HEK293 (cell line): ENCODE results near the gene NUDT4.

Experiments used
- IKZF3 ChIP-seq: fragments of 450-650 bp; IDR thresholded peaks from 2 replicates; pipeline ENCODE4 v1.5.0; 2018; ENCODE audit warnings: missing biosample characterization, mild to moderate bottlenecking, missing genetic modification characterization, moderate library complexity
- KLF8 ChIP-seq: fragments of 450-650 bp; formaldehyde crosslinking; IDR thresholded peaks from 2 replicates; pipeline ENCODE4 v1.5.1; 2016; ENCODE audit warnings: missing biosample characterization, missing genetic modification characterization
- MEIS1 ChIP-seq: sonication (generic); formaldehyde crosslinking; IDR thresholded peaks from 2 replicates; pipeline ENCODE4 v1.8.1; 2022; ENCODE audit warnings: missing genetic modification reagents, mild to moderate bottlenecking, borderline replicate concordance
- PATZ1 ChIP-seq: fragments of 450-650 bp; formaldehyde crosslinking; IDR thresholded peaks from 2 replicates; pipeline ENCODE4 v1.5.1; 2016; ENCODE audit warnings: missing biosample characterization, missing genetic modification characterization
- SCRT1 ChIP-seq: fragments of 450-650 bp; formaldehyde crosslinking; IDR thresholded peaks from 2 replicates; pipeline ENCODE4 v1.5.1; 2016; ENCODE audit warnings: missing biosample characterization, missing genetic modification characterization, borderline replicate concordance
- SP2 ChIP-seq: fragments of 450-650 bp; formaldehyde crosslinking; IDR thresholded peaks from 2 replicates; pipeline ENCODE4 v1.5.1; 2016; ENCODE audit warnings: missing biosample characterization, missing genetic modification characterization
- TCF7L2 ChIP-seq: IDR thresholded peaks from 2 replicates; pipeline ENCODE4 v1.6.1; 2011; ENCODE audit warnings: low read depth, mild to moderate bottlenecking, inconsistent platforms, low read length, moderate library complexity, borderline replicate concordance
- ZBTB20 ChIP-seq: fragments of 450-650 bp; formaldehyde crosslinking; IDR thresholded peaks from 2 replicates; pipeline ENCODE4 v1.5.1; 2016; ENCODE audit warnings: missing biosample characterization, missing genetic modification characterization
- ZFHX2 ChIP-seq: fragments of 450-650 bp; formaldehyde crosslinking; conservative IDR thresholded peaks from 2 replicates; pipeline ENCODE4 v1.5.1; 2016; ENCODE audit warnings: missing biosample characterization, missing genetic modification characterization
- ZNF24 ChIP-seq: fragments of 450-650 bp; formaldehyde crosslinking; IDR thresholded peaks from 2 replicates; pipeline ENCODE4 v1.5.1; 2016; ENCODE audit warnings: missing biosample characterization, missing genetic modification characterization
- ZNF26 ChIP-seq: fragments of 450-650 bp; formaldehyde crosslinking; IDR thresholded peaks from 2 replicates; pipeline ENCODE4 v1.5.1; 2016; ENCODE audit warnings: missing biosample characterization, missing genetic modification characterization
- ZNF266 ChIP-seq: fragments of 450-650 bp; formaldehyde crosslinking; IDR thresholded peaks from 2 replicates; pipeline ENCODE4 v1.5.1; 2016; ENCODE audit warnings: missing biosample characterization, missing genetic modification characterization, low read depth
- ZNF274 ChIP-seq, 2 experiments: fragments of 200-500 bp in 1 of 2; fragments of 450-650 bp in 1 of 2; sonication (Bioruptor generic) in 1 of 2; formaldehyde crosslinking in 1 of 2; IDR thresholded peaks; 2 replicates each; pipeline versions ENCODE4 v1.5.1 to v1.6.1; 2014 to 2016; ENCODE audit warnings: borderline replicate concordance in 1 of 2, inconsistent platforms in 1 of 2, low read length in 1 of 2, missing biosample characterization in 1 of 2, missing genetic modification characterization in 1 of 2
- ZNF280C ChIP-seq: fragments of 450-650 bp; formaldehyde crosslinking; IDR thresholded peaks from 2 replicates; pipeline ENCODE4 v1.5.1; 2016; ENCODE audit warnings: missing biosample characterization, missing genetic modification characterization
- ZNF302 ChIP-seq: fragments of 450-650 bp; formaldehyde crosslinking; IDR thresholded peaks from 2 replicates; pipeline ENCODE4 v1.5.1; 2016; ENCODE audit warnings: missing biosample characterization, missing genetic modification characterization, low read depth
- ZNF335 ChIP-seq: fragments of 450-650 bp; formaldehyde crosslinking; conservative IDR thresholded peaks from 2 replicates; pipeline ENCODE4 v1.5.1; 2016; ENCODE audit warnings: missing biosample characterization, missing genetic modification characterization
- ZNF37A ChIP-seq: fragments of 450-650 bp; IDR thresholded peaks from 2 replicates; pipeline ENCODE4 v1.5.1; 2018; ENCODE audit warnings: missing biosample characterization, missing genetic modification characterization
- ZNF404 ChIP-seq: fragments of 450-650 bp; formaldehyde crosslinking; IDR thresholded peaks from 2 replicates; pipeline ENCODE4 v1.5.1; 2017; ENCODE audit warnings: missing biosample characterization, missing genetic modification characterization
- ZNF426 ChIP-seq: fragments of 450-650 bp; formaldehyde crosslinking; IDR thresholded peaks from 2 replicates; pipeline ENCODE4 v1.5.1; 2017; ENCODE audit warnings: missing biosample characterization, missing genetic modification characterization, mild to moderate bottlenecking, inconsistent platforms, moderate library complexity
- ZNF501 ChIP-seq: fragments of 450-650 bp; formaldehyde crosslinking; IDR thresholded peaks from 2 replicates; pipeline ENCODE4 v1.5.1; 2016; ENCODE audit warnings: missing biosample characterization, missing genetic modification characterization
- ZNF514 ChIP-seq: fragments of 450-650 bp; formaldehyde crosslinking; IDR thresholded peaks from 2 replicates; pipeline ENCODE4 v1.5.1; 2016; ENCODE audit warnings: missing biosample characterization, missing genetic modification characterization
- ZNF560 ChIP-seq: fragments of 450-650 bp; formaldehyde crosslinking; IDR thresholded peaks from 2 replicates; pipeline ENCODE4 v1.5.1; 2017; ENCODE audit warnings: missing biosample characterization, missing genetic modification characterization, borderline replicate concordance
- ZNF623 ChIP-seq: fragments of 450-650 bp; formaldehyde crosslinking; IDR thresholded peaks from 2 replicates; pipeline ENCODE4 v1.5.1; 2016; ENCODE audit warnings: missing biosample characterization, missing genetic modification characterization
- ZNF629 ChIP-seq: fragments of 450-650 bp; formaldehyde crosslinking; IDR thresholded peaks from 2 replicates; pipeline ENCODE4 v1.5.1; 2017; ENCODE audit warnings: missing biosample characterization, missing genetic modification characterization
- ZNF768 ChIP-seq: fragments of 450-650 bp; formaldehyde crosslinking; IDR thresholded peaks from 2 replicates; pipeline ENCODE4 v1.5.1; 2018; ENCODE audit warnings: missing biosample characterization, mild to moderate bottlenecking, missing genetic modification characterization
- ZNF776 ChIP-seq: fragments of 450-650 bp; formaldehyde crosslinking; IDR thresholded peaks from 2 replicates; pipeline ENCODE4 v1.5.0; 2017; ENCODE audit warnings: missing biosample characterization, missing genetic modification characterization, borderline replicate concordance
- ZNF777 ChIP-seq: fragments of 450-650 bp; formaldehyde crosslinking; IDR thresholded peaks from 2 replicates; pipeline ENCODE4 v1.5.1; 2017; ENCODE audit warnings: missing biosample characterization, missing genetic modification characterization, borderline replicate concordance
- ZNF785 ChIP-seq: fragments of 450-650 bp; formaldehyde crosslinking; IDR thresholded peaks from 2 replicates; pipeline ENCODE4 v1.5.1; 2016; ENCODE audit warnings: missing biosample characterization, missing genetic modification characterization
- TF ChIP-seq, protein P1 (sequence below): fragments of 450-650 bp; formaldehyde crosslinking; IDR thresholded peaks from 2 replicates; pipeline ENCODE4 v1.5.1; 2016; ENCODE audit warnings: missing biosample characterization, missing genetic modification characterization
- TF ChIP-seq, protein P2 (sequence below): fragments of 450-650 bp; formaldehyde crosslinking; IDR thresholded peaks from 2 replicates; pipeline ENCODE4 v1.5.1; 2017; ENCODE audit warnings: missing biosample characterization, mild to moderate bottlenecking, missing genetic modification characterization, moderate library complexity

Gene NUDT4

GRCh38 chr12:93441617-93442410, 64.1 kb downstream of the NUDT4 start, which contains the start of gene UBE2N (continued):
- no peak for TF ChIP-seq ZNF274 (IDR thresholded peaks at IDR 0.05; ENCODE audit: low read length)
- TF ChIP-seq ZNF274 (tag by site-specific recombination; IDR thresholded peaks at IDR 0.05; ENCODE audit: borderline replicate concordance) = no peak
- TF ChIP-seq KLF8 = peak; percentile 81; the same call in 1 of the 2 replicates
- TF ChIP-seq ZNF335 = peak; percentile 92
- TF ChIP-seq, protein P1, sequence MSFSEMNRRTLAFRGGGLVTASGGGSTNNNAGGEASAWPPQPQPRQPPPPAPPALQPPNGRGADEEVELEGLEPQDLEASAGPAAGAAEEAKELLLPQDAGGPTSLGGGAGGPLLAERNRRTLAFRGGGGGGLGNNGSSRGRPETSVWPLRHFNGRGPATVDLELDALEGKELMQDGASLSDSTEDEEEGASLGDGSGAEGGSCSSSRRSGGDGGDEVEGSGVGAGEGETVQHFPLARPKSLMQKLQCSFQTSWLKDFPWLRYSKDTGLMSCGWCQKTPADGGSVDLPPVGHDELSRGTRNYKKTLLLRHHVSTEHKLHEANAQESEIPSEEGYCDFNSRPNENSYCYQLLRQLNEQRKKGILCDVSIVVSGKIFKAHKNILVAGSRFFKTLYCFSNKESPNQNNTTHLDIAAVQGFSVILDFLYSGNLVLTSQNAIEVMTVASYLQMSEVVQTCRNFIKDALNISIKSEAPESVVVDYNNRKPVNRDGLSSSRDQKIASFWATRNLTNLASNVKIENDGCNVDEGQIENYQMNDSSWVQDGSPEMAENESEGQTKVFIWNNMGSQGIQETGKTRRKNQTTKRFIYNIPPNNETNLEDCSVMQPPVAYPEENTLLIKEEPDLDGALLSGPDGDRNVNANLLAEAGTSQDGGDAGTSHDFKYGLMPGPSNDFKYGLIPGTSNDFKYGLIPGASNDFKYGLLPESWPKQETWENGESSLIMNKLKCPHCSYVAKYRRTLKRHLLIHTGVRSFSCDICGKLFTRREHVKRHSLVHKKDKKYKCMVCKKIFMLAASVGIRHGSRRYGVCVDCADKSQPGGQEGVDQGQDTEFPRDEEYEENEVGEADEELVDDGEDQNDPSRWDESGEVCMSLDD (tag by site-specific recombination) = peak; percentile 72; the same call in 1 of the 2 replicates
- TF ChIP-seq ZNF776 (tag by site-specific recombination) = no peak
- no peak for TF ChIP-seq SCRT1 (tag by site-specific recombination)
- no peak for TF ChIP-seq MEIS1 (CRISPR knock-in tag)
- TF ChIP-seq, protein P2, sequence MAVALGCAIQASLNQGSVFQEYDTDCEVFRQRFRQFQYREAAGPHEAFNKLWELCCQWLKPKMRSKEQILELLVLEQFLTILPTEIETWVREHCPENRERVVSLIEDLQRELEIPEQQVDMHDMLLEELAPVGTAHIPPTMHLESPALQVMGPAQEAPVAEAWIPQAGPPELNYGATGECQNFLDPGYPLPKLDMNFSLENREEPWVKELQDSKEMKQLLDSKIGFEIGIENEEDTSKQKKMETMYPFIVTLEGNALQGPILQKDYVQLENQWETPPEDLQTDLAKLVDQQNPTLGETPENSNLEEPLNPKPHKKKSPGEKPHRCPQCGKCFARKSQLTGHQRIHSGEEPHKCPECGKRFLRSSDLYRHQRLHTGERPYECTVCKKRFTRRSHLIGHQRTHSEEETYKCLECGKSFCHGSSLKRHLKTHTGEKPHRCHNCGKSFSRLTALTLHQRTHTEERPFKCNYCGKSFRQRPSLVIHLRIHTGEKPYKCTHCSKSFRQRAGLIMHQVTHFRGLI = peak; percentile 60; the same call in 1 of the 2 replicates
- TF ChIP-seq ZNF560 = no peak
- TF ChIP-seq ZNF768 (tag by site-specific recombination) = no peak
- no peak for TF ChIP-seq IKZF3 (tag by site-specific recombination)
- peak; percentile 77 for TF ChIP-seq SP2 (tag by site-specific recombination)
- no peak for TF ChIP-seq ZNF514 (tag by site-specific recombination)
- TF ChIP-seq ZNF302 (tag by site-specific recombination) = no peak
- peak; percentile 88 for TF ChIP-seq PATZ1
- TF ChIP-seq ZNF404 (tag by site-specific recombination) = no peak
- no peak for TF ChIP-seq ZNF777 (tag by site-specific recombination)
- no peak for TF ChIP-seq ZNF280C
- no peak for TF ChIP-seq ZNF623 (tag by site-specific recombination)
- no peak for TF ChIP-seq ZNF426 (tag by site-specific recombination)
- peak; percentile 97 for TF ChIP-seq ZBTB20 (tag by site-specific recombination)
- peak; percentile 100 for TF ChIP-seq ZNF24 (tag by site-specific recombination)
- no peak for TF ChIP-seq ZFHX2 (tag by site-specific recombination)
- TF ChIP-seq ZNF26 = no peak
- no peak for TF ChIP-seq ZNF37A (tag by site-specific recombination)
- peak; percentile 75 for TF ChIP-seq ZNF501 (tag by site-specific recombination)
- TF ChIP-seq TCF7L2 = no peak
- TF ChIP-seq ZNF629 (tag by site-specific recombination) = no peak
- no peak for TF ChIP-seq ZNF266 (tag by site-specific recombination)
- TF ChIP-seq ZNF785 = peak; percentile 95
